Nasal cavity respiratory epithelium epithelial cell of viscerocranial mucosa (primary cell): Measurements from ENCODE around the gene ZMAT5. TPM values are rescaled to one million over a fixed set of nuclear protein-coding genes. Genes with fewer than 3 reads are reported as not detected.

ENCODE experiments used
- total RNA-seq: library from RNA; depleted of rRNA; stranded (reverse); fragments of >200 nt; gene quantifications from 2 replicates; pipeline ENCODE4 v1.2.3, GENCODE V29; 2014

ZMAT5 gene
- 12.8 and 26.3 TPM in 2 replicates for total RNA-seq

DNA sequence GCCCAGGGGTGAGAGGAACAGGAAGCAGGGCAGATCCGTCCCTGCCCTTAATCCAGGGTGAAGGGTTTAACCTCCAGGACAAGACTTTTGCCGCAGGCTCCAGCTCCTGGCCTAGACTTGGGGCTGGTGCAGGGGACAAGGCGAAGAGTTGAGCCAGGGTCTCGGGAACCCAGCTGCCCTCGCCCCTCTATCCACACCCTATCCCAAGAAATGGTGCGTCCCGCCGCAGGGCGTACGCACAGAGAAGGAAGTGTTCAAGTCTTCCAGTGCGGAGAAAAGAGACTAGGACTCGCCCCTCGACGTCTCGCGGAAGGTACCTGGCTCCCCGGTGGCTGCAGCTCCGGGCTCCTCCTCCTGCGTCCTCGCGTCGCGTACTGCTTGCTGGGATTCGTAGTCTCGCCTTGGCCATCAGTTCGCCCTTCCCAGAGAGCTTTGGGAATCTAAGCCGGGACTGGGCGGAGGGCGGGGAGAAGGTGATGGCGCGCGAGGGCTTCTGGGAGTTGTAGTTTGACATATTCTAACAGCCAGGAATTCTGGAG lies at the start of gene ZMAT5:
Gene ZMAT5, minus strand, starts transcription at position 376 of the 539 bp plus-strand sequence. CDS start 18,463 bp downstream, outside the sequence.

DNA sequence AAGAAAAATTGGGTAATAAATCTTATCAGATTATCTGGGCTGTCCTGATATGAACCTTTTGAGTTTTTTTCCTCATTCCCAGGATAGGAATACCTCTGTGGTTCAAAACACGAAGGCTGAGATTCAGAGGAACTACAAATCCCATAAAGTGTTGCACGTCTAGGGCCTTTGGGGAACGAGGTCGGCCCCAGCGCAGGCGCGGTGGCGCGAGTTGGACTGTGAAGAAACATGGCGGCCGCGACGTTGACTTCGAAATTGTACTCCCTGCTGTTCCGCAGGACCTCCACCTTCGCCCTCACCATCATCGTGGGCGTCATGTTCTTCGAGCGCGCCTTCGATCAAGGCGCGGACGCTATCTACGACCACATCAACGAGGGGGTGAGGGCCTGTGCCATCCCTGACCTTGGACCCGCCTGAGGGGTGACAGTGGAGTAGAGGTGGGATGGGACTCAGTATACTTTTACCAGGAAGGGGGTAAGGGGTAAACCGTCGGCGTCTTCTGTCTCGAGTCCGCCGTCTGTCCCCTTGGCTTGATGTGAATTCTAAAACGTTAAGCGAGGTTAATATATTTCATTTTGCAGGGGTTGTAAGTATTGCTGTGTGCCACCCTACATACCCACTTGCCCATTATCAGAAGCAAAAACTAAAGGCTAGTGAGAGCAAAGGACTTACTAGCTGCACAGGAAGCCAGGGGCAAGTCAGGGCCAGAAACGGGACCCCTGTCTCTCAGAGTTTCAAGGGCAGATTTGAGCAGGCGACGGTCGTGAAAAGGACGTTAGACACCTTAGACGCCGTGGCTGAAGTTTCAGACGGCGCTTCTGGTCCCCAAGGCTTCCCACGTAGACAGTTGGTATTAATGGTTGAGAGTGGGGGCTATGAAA lies 604 bp upstream of the ZMAT5 start, which contains the start of gene UQCR10:
Gene UQCR10, plus strand, starts transcription at position 199 of the 881 bp plus-strand sequence. Its CDS starts 30 bp downstream, at position 229.

DNA sequence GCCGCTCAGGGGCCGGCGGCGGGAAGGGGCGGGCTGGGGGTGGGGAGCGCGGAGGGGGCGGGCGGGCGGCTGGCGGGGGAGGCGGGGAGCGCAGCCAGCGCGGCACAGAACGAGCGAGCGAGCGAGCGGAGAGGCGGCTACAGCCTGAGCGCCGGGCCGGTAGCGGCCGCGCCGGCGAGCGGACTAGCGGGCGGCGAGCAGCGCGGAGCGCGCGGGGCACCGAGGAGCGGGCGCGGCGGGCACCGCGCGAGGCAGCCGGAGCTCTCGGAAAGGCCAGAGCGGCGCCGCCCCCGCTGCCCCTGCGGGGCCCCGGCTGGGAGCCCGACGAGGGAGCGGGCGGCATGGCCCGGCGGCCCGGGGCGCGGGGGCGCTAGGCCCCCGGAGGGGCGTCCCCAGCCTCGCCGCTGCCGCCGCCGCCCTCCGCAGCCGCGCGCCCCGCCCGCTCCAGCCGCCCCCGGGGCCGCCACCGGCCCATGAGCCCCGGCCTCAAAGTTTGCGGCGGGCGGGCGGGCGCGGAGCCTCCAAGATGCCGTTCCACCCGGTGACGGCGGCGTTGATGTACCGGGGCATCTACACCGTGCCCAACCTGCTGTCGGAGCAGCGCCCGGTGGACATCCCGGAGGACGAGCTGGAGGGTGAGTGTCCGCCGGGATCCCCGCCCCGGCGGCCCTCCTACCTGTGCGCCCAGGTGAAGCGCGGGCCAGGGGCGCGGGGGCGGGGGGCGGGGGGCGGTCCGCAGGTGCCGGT lies 46.7 kb downstream of the ZMAT5 start, which contains the start of gene CABP7:
Gene CABP7, plus strand, starts transcription at position 105 of the 747 bp plus-strand sequence. Its CDS starts 422 bp downstream, at position 527.

Other genes with a start within 250 kb of the ZMAT5 start
- gene THOC5, start 213.2 kb downstream of the ZMAT5 start, total RNA-seq: 47.2 and 50.4 TPM in 2 replicates
- gene NIPSNAP1, start 185.9 kb downstream of the ZMAT5 start, total RNA-seq: 28.0 and 38.5 TPM in 2 replicates
- 31.1 and 65.9 TPM in 2 replicates for gene NF2, start 163.4 kb downstream of the ZMAT5 start, total RNA-seq
- not detected in 2 replicates for gene CABP7, start 47.0 kb downstream of the ZMAT5 start, total RNA-seq
- 74.5 and 76.2 TPM in 2 replicates for gene UQCR10, start 362 bp upstream of the ZMAT5 start, total RNA-seq
- 29.4 and 66.0 TPM in 2 replicates for gene ASCC2, start 71.3 kb upstream of the ZMAT5 start, total RNA-seq
- gene MTMR3, start 116.2 kb upstream of the ZMAT5 start, total RNA-seq: 35.9 and 58.4 TPM in 2 replicates